Sigmoid colon (tissue), 3 donors: Measurements from ENCODE around the gene SLC48A1.
"Not testable (repeated sequence)": the region's sequence is repeated elsewhere in the genome, so short reads cannot be mapped to it uniquely, and the experiment has no call there.

Experiments
- POLR2A ChIP-seq, 2 donors: fragments of 450-650 bp; IDR thresholded peaks; one replicate each; pipeline ENCODE4 v1.6.1; 2016; ENCODE audit warnings: antibody characterized with exemption in 2 of 2, mild to moderate bottlenecking in 2 of 2, moderate library complexity in 2 of 2
- TF ChIP-seq, protein P1 (sequence below), 4 experiments: fragments of 450-650 bp in 3 of 4; fragments of 200-600 bp in 1 of 4; IDR thresholded peaks; one replicate each; pipeline ENCODE4 v1.5.1; 2016 to 2019; ENCODE audit warnings: antibody characterized with exemption in 4 of 4, mild to moderate bottlenecking in 3 of 4, moderate library complexity in 2 of 4

- not testable (repeated sequence) for TF ChIP-seq POLR2A (IDR thresholded peaks at IDR 0.05)
- TF ChIP-seq, protein P1, sequence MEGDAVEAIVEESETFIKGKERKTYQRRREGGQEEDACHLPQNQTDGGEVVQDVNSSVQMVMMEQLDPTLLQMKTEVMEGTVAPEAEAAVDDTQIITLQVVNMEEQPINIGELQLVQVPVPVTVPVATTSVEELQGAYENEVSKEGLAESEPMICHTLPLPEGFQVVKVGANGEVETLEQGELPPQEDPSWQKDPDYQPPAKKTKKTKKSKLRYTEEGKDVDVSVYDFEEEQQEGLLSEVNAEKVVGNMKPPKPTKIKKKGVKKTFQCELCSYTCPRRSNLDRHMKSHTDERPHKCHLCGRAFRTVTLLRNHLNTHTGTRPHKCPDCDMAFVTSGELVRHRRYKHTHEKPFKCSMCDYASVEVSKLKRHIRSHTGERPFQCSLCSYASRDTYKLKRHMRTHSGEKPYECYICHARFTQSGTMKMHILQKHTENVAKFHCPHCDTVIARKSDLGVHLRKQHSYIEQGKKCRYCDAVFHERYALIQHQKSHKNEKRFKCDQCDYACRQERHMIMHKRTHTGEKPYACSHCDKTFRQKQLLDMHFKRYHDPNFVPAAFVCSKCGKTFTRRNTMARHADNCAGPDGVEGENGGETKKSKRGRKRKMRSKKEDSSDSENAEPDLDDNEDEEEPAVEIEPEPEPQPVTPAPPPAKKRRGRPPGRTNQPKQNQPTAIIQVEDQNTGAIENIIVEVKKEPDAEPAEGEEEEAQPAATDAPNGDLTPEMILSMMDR (IDR thresholded peaks at IDR 0.05): not testable (repeated sequence)
Measured at GRCh38 chr12:47815447-47815846, 42.4 kb downstream of the SLC48A1 start.
